ENCODE results near the gene MAP2K7.

MAP2K7 gene

DNA sequence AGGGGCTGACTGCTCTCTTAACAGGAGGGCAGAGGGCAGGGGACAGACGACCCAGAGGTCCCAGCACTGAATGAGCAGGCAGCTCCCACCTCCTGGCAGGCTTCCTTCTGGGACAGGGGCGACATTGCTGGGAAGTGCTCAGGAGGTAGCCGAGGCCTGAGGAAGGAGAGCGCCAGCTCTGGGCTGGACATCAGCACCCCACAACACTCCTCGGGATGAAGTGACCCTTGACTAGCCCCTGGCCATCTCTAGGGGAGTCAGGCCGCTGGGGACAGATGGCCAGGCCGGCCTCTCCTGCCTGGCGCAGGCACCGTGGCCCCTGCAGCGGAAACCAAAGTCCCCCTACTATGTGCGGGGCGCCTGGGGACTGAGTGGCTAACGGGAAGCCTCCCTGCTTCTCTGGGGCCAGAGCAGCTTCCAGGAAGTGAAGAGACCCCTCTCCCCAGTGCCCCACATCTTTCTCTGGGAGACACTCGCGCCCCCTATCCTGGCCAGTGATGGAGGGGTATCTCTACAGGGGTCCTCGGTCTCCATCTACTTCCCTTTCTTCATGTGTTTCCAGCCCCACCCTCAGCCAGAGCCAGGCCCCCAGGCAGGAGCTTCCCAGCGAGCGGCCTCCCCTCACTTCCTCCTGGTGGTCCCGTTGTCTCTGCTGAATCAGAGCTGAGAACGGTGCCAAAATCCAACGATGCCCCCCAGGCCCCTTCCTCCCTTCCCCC lies 39.5 kb upstream of the MAP2K7 start:
- no peak overlapping the region for H3K4me3 ChIP-seq
- no peak overlapping the region for H3K27ac ChIP-seq
- TF ChIP-seq, protein P1, sequence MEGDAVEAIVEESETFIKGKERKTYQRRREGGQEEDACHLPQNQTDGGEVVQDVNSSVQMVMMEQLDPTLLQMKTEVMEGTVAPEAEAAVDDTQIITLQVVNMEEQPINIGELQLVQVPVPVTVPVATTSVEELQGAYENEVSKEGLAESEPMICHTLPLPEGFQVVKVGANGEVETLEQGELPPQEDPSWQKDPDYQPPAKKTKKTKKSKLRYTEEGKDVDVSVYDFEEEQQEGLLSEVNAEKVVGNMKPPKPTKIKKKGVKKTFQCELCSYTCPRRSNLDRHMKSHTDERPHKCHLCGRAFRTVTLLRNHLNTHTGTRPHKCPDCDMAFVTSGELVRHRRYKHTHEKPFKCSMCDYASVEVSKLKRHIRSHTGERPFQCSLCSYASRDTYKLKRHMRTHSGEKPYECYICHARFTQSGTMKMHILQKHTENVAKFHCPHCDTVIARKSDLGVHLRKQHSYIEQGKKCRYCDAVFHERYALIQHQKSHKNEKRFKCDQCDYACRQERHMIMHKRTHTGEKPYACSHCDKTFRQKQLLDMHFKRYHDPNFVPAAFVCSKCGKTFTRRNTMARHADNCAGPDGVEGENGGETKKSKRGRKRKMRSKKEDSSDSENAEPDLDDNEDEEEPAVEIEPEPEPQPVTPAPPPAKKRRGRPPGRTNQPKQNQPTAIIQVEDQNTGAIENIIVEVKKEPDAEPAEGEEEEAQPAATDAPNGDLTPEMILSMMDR (IDR thresholded peaks at IDR 0.05): no peak
- DNase-seq (ENCODE audit: low spot score): no peak

DNA sequence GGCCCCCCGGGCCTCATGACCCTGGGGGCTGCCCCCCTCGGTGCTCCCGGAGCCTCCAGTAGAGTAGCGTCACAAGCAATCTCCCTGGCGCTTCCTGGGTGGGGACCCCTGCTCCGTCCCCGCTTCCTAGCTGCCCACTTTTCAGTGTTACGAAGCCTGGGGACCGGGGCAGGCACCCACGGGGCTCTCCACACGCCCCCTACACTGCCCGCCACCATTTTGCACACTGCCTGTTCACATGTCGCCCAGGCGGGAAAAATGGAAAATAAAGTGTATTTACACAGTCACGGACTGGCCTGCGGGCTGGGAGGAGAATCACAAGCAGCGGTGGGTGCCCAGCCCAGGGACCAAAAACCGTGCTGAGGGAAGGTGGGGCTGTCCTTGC lies 39.0 kb upstream of the MAP2K7 start:
- TF ChIP-seq, protein P1 (IDR thresholded peaks at IDR 0.05): no peak
- Histone ChIP-seq H3K27ac (no peak overlapping the region), H3K4me3 (no peak overlapping the region)
- DNase-seq (ENCODE audit: low spot score): no peak

DNA sequence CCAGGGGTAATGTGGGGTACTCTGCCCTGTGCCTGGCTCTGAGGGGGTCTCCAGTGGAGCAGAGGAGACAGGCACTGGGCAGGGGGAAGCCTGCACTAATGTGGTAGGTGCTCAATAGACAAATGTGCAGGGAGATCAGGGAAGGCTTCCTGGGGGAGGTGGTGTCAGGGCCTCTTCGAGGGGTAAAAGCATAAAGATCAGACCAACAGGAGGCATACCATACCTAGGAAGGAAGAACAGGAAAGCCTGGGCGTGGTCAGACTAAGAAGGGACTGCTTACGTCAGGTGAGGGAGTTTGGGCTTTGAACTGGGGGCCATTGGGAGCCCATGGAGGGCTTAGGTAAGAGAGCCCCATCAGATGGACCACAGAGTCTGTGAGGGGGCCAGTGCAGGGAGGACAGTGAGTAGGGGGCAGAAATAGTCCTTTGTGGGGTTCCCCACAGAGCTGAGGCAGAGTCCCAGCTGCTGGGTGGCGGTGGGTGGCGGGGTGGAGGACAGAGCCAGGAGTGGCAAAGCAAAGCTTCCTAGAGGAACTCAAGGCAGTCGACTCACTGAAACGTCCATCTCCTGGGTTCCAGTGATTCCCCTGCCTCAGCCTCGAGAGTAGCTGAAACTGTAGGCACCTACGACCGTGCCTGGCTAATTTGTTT lies 38.3 kb upstream of the MAP2K7 start:
- DNase-seq (ENCODE audit: low spot score): no peak
- Histone ChIP-seq H3K27ac (no peak overlapping the region), H3K4me3 (no peak overlapping the region)
- TF ChIP-seq, protein P1 (IDR thresholded peaks at IDR 0.05): no peak

DNA sequence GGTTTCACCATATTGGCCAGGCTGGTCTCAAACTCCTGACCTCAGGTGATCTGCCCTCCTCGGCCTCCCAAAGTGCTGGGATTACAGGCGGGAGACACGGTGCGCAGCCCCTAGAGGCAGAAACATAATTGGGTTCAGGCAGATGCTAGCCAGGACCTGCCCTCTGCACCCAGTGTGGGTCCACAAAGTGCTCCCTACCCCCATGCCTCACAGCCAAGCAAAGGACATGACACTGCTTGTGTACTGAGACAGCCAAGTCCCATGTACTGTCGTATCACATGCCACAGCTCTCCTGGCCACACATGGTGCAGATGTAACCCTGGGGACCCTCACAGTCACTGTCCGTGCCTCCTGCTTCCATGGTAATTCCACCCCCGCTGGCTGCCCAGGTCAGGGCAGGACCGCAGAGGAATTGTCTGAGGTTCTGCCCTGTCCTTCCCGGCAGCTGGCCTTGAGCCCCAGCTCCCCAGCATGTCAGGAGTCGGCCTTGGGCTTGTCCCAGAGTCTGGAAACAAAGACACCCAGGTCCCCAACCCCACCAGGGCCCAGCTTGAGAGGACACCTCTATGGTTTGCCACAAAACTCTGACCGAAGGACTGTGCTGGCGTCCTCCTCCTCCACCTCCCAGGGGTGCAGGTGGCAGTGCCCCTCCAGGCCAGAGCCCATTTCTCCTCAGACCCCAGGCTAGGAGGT lies 37.1 kb upstream of the MAP2K7 start:
- Histone ChIP-seq H3K4me3 (no peak overlapping the region), H3K27ac (no peak overlapping the region)
- TF ChIP-seq, protein P1 (IDR thresholded peaks at IDR 0.05): no peak
- no peak for DNase-seq (ENCODE audit: low spot score)

DNA sequence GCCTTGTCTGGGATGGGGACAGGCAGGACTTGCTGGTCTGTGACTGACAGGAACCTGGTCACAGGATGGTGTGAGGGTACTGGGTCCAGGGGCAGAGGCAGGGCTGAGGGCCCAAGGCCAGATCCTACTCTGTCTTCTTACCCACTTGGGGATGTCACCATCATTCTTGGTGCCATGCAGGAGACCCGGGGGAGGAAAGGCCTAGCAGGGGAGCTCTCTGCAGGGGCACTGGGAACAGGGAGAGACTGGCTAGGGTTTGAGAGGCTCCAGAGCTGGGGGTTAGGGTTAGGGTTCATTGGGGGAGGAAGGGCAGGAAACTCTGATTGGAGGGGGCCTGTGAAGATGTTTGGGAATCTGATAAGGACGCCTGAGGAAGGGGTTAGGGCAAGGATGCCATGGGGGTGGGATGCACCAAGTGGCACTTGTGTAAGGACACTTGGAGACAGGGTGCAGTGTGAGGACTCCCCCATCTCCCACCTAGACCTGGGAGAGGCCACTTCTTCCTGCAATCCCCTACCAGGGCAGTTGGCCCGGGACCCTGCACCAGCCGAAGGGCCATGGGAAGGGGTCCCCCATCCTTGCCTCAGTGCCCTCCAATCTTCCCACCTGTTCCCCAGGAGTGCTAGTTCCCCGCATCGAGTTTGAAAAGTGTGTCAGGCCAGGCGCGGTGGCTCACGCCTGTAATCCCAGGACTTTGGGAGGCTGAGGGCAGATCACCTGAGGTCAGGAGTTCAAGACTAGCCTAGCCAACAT lies 36.4 kb upstream of the MAP2K7 start:
- no peak for DNase-seq (ENCODE audit: low spot score)
- TF ChIP-seq, protein P1 (IDR thresholded peaks at IDR 0.05): no peak
- Histone ChIP-seq H3K27ac (no peak overlapping the region), H3K4me3 (no peak overlapping the region)

DNA sequence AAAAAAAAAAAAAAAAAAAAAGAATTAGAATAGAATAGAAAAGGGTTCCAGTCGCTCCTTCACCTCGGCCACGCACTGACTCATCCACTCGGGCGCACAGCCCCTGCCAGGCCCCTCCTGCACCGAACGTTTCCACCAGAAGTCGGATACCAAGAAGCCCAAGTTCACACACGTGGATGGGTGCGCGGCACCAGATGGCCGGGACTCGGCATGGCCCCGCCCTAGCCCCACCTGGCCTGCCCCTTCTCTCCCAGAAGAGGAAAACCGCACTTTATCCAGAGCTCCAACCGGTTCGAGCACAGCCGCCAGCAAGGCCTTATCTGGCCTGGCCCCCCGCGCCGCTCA lies 35.4 kb upstream of the MAP2K7 start:
- TF ChIP-seq, protein P1 (IDR thresholded peaks at IDR 0.05): no peak
- Histone ChIP-seq H3K4me3 (peak overlapping the region; percentile 61), H3K27ac (no peak overlapping the region)
- DNase-seq (ENCODE audit: low spot score): no peak

All from coronary artery (tissue), 2 donors.